AG04450 (cell line): ENCODE results near the gene SKIC2. TPM values are rescaled to one million over a fixed set of nuclear protein-coding genes. Genes with fewer than 3 reads are reported as not detected.
"Not testable (repeated sequence)": the region's sequence is repeated elsewhere in the genome, so short reads cannot be mapped to it uniquely, and the experiment has no call there.

ENCODE experiments used
- CTCF ChIA-PET: fragments of 300-600, 350-600 bp; formaldehyde crosslinking; extraction: SDS; loops from one replicate; lab custom pipeline; 2022; ENCODE audit warnings: antibody characterized with exemption, inconsistent platforms; lab: Charles Lee
- POLR2A ChIA-PET: fragments of 350-600 bp; formaldehyde crosslinking; extraction: SDS; loops from one replicate; lab custom pipeline; 2021; ENCODE audit warnings: antibody characterized with exemption, inconsistent platforms; lab: Yijun Ruan, JAX
- DNase-seq: peaks from one replicate; pipeline ENCODE4 v3.0.0-alpha.2; 2011; ENCODE audit warnings: low read depth, low spot score
- H3K27ac ChIP-seq: one replicate; pipeline ENCODE4 v1.5.1; 2012; ENCODE audit warnings: low read depth, low read length, control low read depth
- H3K27me3 ChIP-seq: one replicate; pipeline ENCODE4 v1.6.0; 2012; ENCODE audit warnings: low read length; ENCODE audit not compliant: control insufficient read depth, insufficient read depth
- H3K4me3 ChIP-seq: 2 replicates; pipeline ENCODE4 v1.5.1; 2011; ENCODE audit warnings: mild to moderate bottlenecking, low read depth, low read length, control low read depth
- H3K9me3 ChIP-seq: 2 replicates; pipeline ENCODE4 v1.5.1; 2012; ENCODE audit warnings: low read length; ENCODE audit not compliant: control insufficient read depth, insufficient read depth
- polyA plus RNA-seq: library from polyadenylated mRNA; depleted of rRNA; stranded (reverse); fragments of >200 nt; gene quantifications from 2 replicates; pipeline ENCODE4 v1.2.3, GENCODE V29; 2011

Gene SKIC2
- polyA plus RNA-seq, 1 experiment = 26.0 TPM

GRCh38 chr6:32004864-32005537, 46.0 kb downstream of the SKIC2 start:
- H3K4me3 ChIP-seq, DNase-seq, H3K27ac ChIP-seq, H3K9me3 ChIP-seq, CTCF ChIA-PET, H3K27me3 ChIP-seq, POLR2A ChIA-PET: not testable (repeated sequence)

- H3K27me3 ChIP-seq, DNase-seq, POLR2A ChIA-PET, H3K27ac ChIP-seq, CTCF ChIA-PET, H3K9me3 ChIP-seq, H3K4me3 ChIP-seq: not testable (repeated sequence)
Observed at GRCh38 chr6:32005538-32005880, 46.5 kb downstream of the SKIC2 start.

- POLR2A ChIA-PET, H3K27me3 ChIP-seq, DNase-seq, H3K4me3 ChIP-seq, H3K9me3 ChIP-seq, H3K27ac ChIP-seq: not testable (repeated sequence)
- CTCF ChIA-PET = interaction anchor here (0.6 kb wide), 1 partner anchor 72 kb away, joined by 3 read pairs; no protein-coding TSS in a partner anchor
Observed at GRCh38 chr6:32005991-32006529, 47.1 kb downstream of the SKIC2 start.

- DNase-seq = not testable (repeated sequence)
- CTCF ChIA-PET = interaction anchor here (0.6 kb wide), 1 partner anchor 71 kb away, joined by 3 read pairs; no protein-coding TSS in a partner anchor
Observed at GRCh38 chr6:32007086-32007485, 48.1 kb downstream of the SKIC2 start.

GRCh38 chr6:32008037-32008436, 49.1 kb downstream of the SKIC2 start:
- CTCF ChIA-PET, POLR2A ChIA-PET, H3K27ac ChIP-seq, H3K9me3 ChIP-seq, DNase-seq, H3K4me3 ChIP-seq, H3K27me3 ChIP-seq: not testable (repeated sequence)

More at GRCh38 chr6:32007086-32007485, 48.1 kb downstream of the SKIC2 start:
- POLR2A ChIA-PET, H3K4me3 ChIP-seq, H3K27me3 ChIP-seq, H3K9me3 ChIP-seq, H3K27ac ChIP-seq: not testable (repeated sequence)

GRCh38 chr6:32008616-32009015, 49.6 kb downstream of the SKIC2 start:
- POLR2A ChIA-PET, H3K27me3 ChIP-seq, H3K27ac ChIP-seq, H3K4me3 ChIP-seq, H3K9me3 ChIP-seq, CTCF ChIA-PET, DNase-seq: not testable (repeated sequence)

GRCh38 chr6:32009537-32009936, 50.6 kb downstream of the SKIC2 start:
- CTCF ChIA-PET, DNase-seq, H3K27ac ChIP-seq, H3K9me3 ChIP-seq, H3K27me3 ChIP-seq, H3K4me3 ChIP-seq, POLR2A ChIA-PET: not testable (repeated sequence)

GRCh38 chr6:32010856-32011530, 52.0 kb downstream of the SKIC2 start:
- H3K27ac ChIP-seq, H3K27me3 ChIP-seq, CTCF ChIA-PET, H3K4me3 ChIP-seq, POLR2A ChIA-PET, DNase-seq, H3K9me3 ChIP-seq: not testable (repeated sequence)

GRCh38 chr6:32012941-32013617, 54.1 kb downstream of the SKIC2 start:
- CTCF ChIA-PET, H3K27me3 ChIP-seq, DNase-seq, H3K4me3 ChIP-seq, H3K9me3 ChIP-seq, POLR2A ChIA-PET, H3K27ac ChIP-seq: not testable (repeated sequence)

GRCh38 chr6:32013738-32014137, 54.8 kb downstream of the SKIC2 start:
- CTCF ChIA-PET, POLR2A ChIA-PET, H3K9me3 ChIP-seq, DNase-seq, H3K4me3 ChIP-seq, H3K27ac ChIP-seq, H3K27me3 ChIP-seq: not testable (repeated sequence)

- CTCF ChIA-PET, DNase-seq, H3K4me3 ChIP-seq, H3K27me3 ChIP-seq, POLR2A ChIA-PET, H3K27ac ChIP-seq, H3K9me3 ChIP-seq: not testable (repeated sequence)
Observed at GRCh38 chr6:32014547-32014946, 55.6 kb downstream of the SKIC2 start, which contains the start of gene C4B. C4B (plus strand) TSS chr6:32014795; CDS start chr6:32014846, 51 bp downstream.
